SK-N-SH (cell line): ENCODE measurements around the gene ASTN2. TPM values are rescaled to one million over a fixed set of nuclear protein-coding genes. Genes with fewer than 3 reads are reported as not detected.

Source experiments
- CTCF ChIA-PET: fragments of 300-600, 350-600 bp; formaldehyde crosslinking; extraction: SDS; loops from one replicate; lab custom pipeline; 2021; lab: Yijun Ruan, JAX
- POLR2A ChIA-PET: fragments of 350-600 bp; sonication (Branson Sonifier 250); formaldehyde crosslinking; extraction: SDS; loops from one replicate; lab custom pipeline; 2020; ENCODE audit warnings: antibody characterized with exemption, inconsistent platforms; lab: Yijun Ruan, JAX
- DNase-seq: peaks from one replicate; pipeline ENCODE4 v3.0.0; 2012
- H2AFZ ChIP-seq: fragments of 200-600 bp; sonication (generic); 2 replicates; pipeline ENCODE4 v1.8.1; 2016; ENCODE audit warnings: antibody characterized with exemption, mild to moderate bottlenecking, low read depth
- H3F3A ChIP-seq: fragments of 200-600 bp; sonication (generic); replicated peaks from 2 replicates; pipeline ENCODE3; 2016; ENCODE audit warnings: antibody characterized with exemption, mild to moderate bottlenecking; ENCODE audit not compliant: insufficient read depth
- H3K27ac ChIP-seq, 2 experiments: fragments of 200-500 bp in 1 of 2; fragments of 200-600 bp in 1 of 2; sonication (Bioruptor generic) in 1 of 2; sonication (generic), shearing (Covaris generic) in 1 of 2; 2 replicates each; pipeline versions ENCODE4 v1.5.1 to v1.6.1; 2014 to 2016; ENCODE audit warnings: low read depth in 2 of 2, inconsistent platforms in 1 of 2, low read length in 1 of 2, mild to moderate bottlenecking in 1 of 2, mixed read lengths in 1 of 2
- H3K27me3 ChIP-seq: fragments of 200-600 bp; sonication (generic), shearing (Covaris generic); 2 replicates; pipeline ENCODE4 v1.6.1; 2016; ENCODE audit warnings: mixed run types; ENCODE audit not compliant: insufficient read depth
- H3K36me3 ChIP-seq, 2 experiments: fragments of 200-500 bp in 1 of 2; fragments of 200-600 bp in 1 of 2; sonication (Bioruptor generic) in 1 of 2; sonication (generic) in 1 of 2; replicated peaks in 1 of 2; 2 replicates each; pipeline versions ENCODE3 to v1.5.1; 2014 to 2016; ENCODE audit warnings: low read length in 1 of 2, mild to moderate bottlenecking in 1 of 2; ENCODE audit not compliant: insufficient read depth in 2 of 2, control insufficient read depth in 1 of 2
- H3K4me1 ChIP-seq, 2 experiments: fragments of 200-500 bp in 1 of 2; fragments of 200-600 bp in 1 of 2; sonication (Bioruptor generic) in 1 of 2; sonication (generic), shearing (Covaris generic) in 1 of 2; 2 replicates each; pipeline versions ENCODE4 v1.5.1 to v1.6.1; 2014 to 2016; ENCODE audit warnings: low read depth in 1 of 2, low read length in 1 of 2, mixed run types in 1 of 2; ENCODE audit not compliant: insufficient read depth in 2 of 2, control insufficient read depth in 1 of 2
- H3K4me2 ChIP-seq: fragments of 200-600 bp; sonication (generic), shearing (Covaris generic); 2 replicates; pipeline ENCODE4 v1.6.1; 2017; ENCODE audit warnings: mixed run types
- H3K4me3 ChIP-seq, 2 experiments: fragments of 200-500 bp in 1 of 2; fragments of 200-600 bp in 1 of 2; sonication (Bioruptor generic) in 1 of 2; sonication (generic), shearing (Covaris generic) in 1 of 2; 2 replicates each; pipeline versions ENCODE4 v1.5.1 to v1.8.1; 2014 to 2016; ENCODE audit warnings: low read depth in 2 of 2, inconsistent platforms in 1 of 2, low read length in 1 of 2, mild to moderate bottlenecking in 1 of 2, mixed read lengths in 1 of 2, moderate library complexity in 1 of 2
- H3K79me2 ChIP-seq: fragments of 200-600 bp; sonication (generic); 2 replicates; pipeline ENCODE4 v1.8.1; 2017; ENCODE audit warnings: mild to moderate bottlenecking; ENCODE audit not compliant: insufficient read depth
- H3K9ac ChIP-seq: fragments of 200-600 bp; sonication (generic); 2 replicates; pipeline ENCODE4 v1.6.1; 2017; ENCODE audit warnings: mixed run types
- H3K9me2 ChIP-seq: fragments of 200-600 bp; sonication (generic); 2 replicates; pipeline ENCODE4 v1.6.1; 2017; ENCODE audit warnings: mixed run types
- H3K9me3 ChIP-seq: fragments of 200-600 bp; sonication (generic); 2 replicates; pipeline ENCODE4 v1.6.1; 2017; ENCODE audit warnings: mixed run types, mild to moderate bottlenecking, moderate library complexity
- H4K20me1 ChIP-seq: fragments of 200-600 bp; sonication (generic); 2 replicates; pipeline ENCODE4 v1.6.1; 2017; ENCODE audit warnings: mild to moderate bottlenecking, mixed run types; ENCODE audit not compliant: insufficient read depth
- EP300 ChIP-seq, 2 experiments: IDR thresholded peaks; 2 replicates each; pipeline versions ENCODE4 v1.4.0 to v1.6.1; 2012; ENCODE audit warnings: borderline replicate concordance in 1 of 2, low read depth in 1 of 2, low read length in 1 of 2
- EZH2phosphoT487 ChIP-seq: fragments of 200-600 bp; sonication (generic); IDR thresholded peaks from 2 replicates; pipeline ENCODE4 v1.6.1; 2017; ENCODE audit warnings: low read depth, mixed run types, mild to moderate bottlenecking, antibody characterized with exemption, moderate library complexity, borderline replicate concordance
- FOSL2 ChIP-seq: IDR thresholded peaks from 2 replicates; pipeline ENCODE4 v1.4.0; 2012; ENCODE audit warnings: low read depth, mild to moderate bottlenecking, moderate library complexity, borderline replicate concordance
- FOXJ3 ChIP-seq: sonication (generic); formaldehyde crosslinking; IDR thresholded peaks from 2 replicates; pipeline ENCODE4 v1.5.1; 2020; ENCODE audit warnings: mild to moderate bottlenecking, missing genetic modification reagents
- GABPA ChIP-seq: IDR thresholded peaks from 2 replicates; pipeline ENCODE4 v1.4.0; 2012; ENCODE audit warnings: low read depth, mild to moderate bottlenecking
- GATA2 ChIP-seq: sonication (generic); formaldehyde crosslinking; IDR thresholded peaks from 2 replicates; pipeline ENCODE4 v1.5.0; 2020; ENCODE audit warnings: mild to moderate bottlenecking, missing genetic modification reagents
- MXI1 ChIP-seq: IDR thresholded peaks from 2 replicates; pipeline ENCODE4 v1.6.1; 2012; ENCODE audit warnings: mild to moderate bottlenecking, low read depth, low read length, improper control_type of control experiment
- NFIC ChIP-seq: IDR thresholded peaks from 2 replicates; pipeline ENCODE4 v1.4.0; 2012; ENCODE audit warnings: borderline replicate concordance
- NRF1 ChIP-seq: IDR thresholded peaks from 2 replicates; pipeline ENCODE4 v1.6.1; 2012; ENCODE audit warnings: low read depth, mild to moderate bottlenecking, low read length
- POLR2AphosphoS5 ChIP-seq: IDR thresholded peaks from 2 replicates; pipeline ENCODE4 v1.6.1; 2012; ENCODE audit warnings: low read depth, low read length
- RCOR1 ChIP-seq: fragments of 150-350 bp; IDR thresholded peaks from 2 replicates; pipeline ENCODE4 v1.6.1; 2017; ENCODE audit warnings: antibody characterized with exemption, low read length
- RXRA ChIP-seq: IDR thresholded peaks from 2 replicates; pipeline ENCODE4 v1.4.0; 2012; ENCODE audit warnings: low read depth, mild to moderate bottlenecking, borderline replicate concordance
- SIN3A ChIP-seq: IDR thresholded peaks from 2 replicates; pipeline ENCODE4 v1.6.1; 2012; ENCODE audit warnings: low read depth, mild to moderate bottlenecking, low read length, moderate library complexity, borderline replicate concordance
- TAF1 ChIP-seq: IDR thresholded peaks from 2 replicates; pipeline ENCODE4 v1.6.1; 2012; ENCODE audit warnings: low read depth, mild to moderate bottlenecking, low read length, moderate library complexity, borderline replicate concordance
- TCF12 ChIP-seq: IDR thresholded peaks from 2 replicates; pipeline ENCODE4 v1.4.0; 2012
- YY1 ChIP-seq: IDR thresholded peaks from 2 replicates; pipeline ENCODE4 v1.4.0; 2012; ENCODE audit warnings: low read depth, mild to moderate bottlenecking
- WGBS: methylation state at CpG from one replicate; pipeline ENCODE4 v1.1.6; 2017; ENCODE audit warnings: low lambda C conversion rate; 5-methylcytosine and 5-hydroxymethylcytosine counted together
- polyA plus RNA-seq, 3 experiments: library from polyadenylated mRNA; depleted of rRNA; stranded (reverse); fragments of >200 nt; gene quantifications; 2 replicates each; pipeline ENCODE4 v1.2.3, GENCODE V29; 2012
- TF ChIP-seq, protein P1 (sequence below): IDR thresholded peaks from 2 replicates; pipeline ENCODE4 v1.4.0; 2012; ENCODE audit warnings: low read depth, borderline replicate concordance
- TF ChIP-seq, protein P2 (sequence below): IDR thresholded peaks from 2 replicates; pipeline ENCODE4 v1.6.1; 2012; ENCODE audit warnings: mild to moderate bottlenecking, low read depth, low read length, moderate library complexity
- TF ChIP-seq, protein P3 (sequence below): IDR thresholded peaks from 2 replicates; pipeline ENCODE4 v1.4.0; 2012; ENCODE audit warnings: low read depth, borderline replicate concordance
- TF ChIP-seq, protein P4 (sequence below): IDR thresholded peaks from 2 replicates; pipeline ENCODE4; 2012
- TF ChIP-seq, protein P5 (sequence below): fragments of 150-350 bp; IDR thresholded peaks from 2 replicates; pipeline ENCODE4 v1.6.1; 2017; ENCODE audit warnings: antibody characterized with exemption, low read length, low read depth, borderline replicate concordance
- TF ChIP-seq, protein P6 (sequence below): IDR thresholded peaks from 2 replicates; pipeline ENCODE4 v1.4.0; 2012; ENCODE audit warnings: low read depth

The ASTN2 gene
- polyA plus RNA-seq, 1 of the 3 experiments (the other 2 are of a cell fraction): 6.6 TPM

DNA sequence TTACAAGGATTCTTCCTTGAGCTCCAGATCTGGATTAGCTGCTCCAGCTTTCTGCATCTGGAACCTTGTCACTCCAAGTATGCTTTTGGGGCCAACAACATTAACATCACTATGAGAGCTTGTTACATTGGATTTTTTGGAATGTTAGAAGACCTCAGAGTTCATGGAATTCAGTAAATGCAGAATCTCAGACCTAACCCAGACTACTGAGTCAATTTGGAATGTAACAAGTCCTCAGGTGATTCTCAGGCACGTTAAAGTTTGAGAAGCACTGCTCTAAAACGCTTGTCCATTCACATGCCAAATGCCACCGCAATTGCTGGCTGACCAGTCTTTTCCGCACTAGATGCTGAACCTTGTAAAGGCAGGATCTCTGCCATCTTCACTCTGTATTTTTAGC is 979.2 kb downstream of the ASTN2 start:
- H3K9me2 ChIP-seq: no peaks in the 10 kb centered on the region
- ChIA-PET POLR2A (no interaction called here), CTCF (no interaction called here)

DNA sequence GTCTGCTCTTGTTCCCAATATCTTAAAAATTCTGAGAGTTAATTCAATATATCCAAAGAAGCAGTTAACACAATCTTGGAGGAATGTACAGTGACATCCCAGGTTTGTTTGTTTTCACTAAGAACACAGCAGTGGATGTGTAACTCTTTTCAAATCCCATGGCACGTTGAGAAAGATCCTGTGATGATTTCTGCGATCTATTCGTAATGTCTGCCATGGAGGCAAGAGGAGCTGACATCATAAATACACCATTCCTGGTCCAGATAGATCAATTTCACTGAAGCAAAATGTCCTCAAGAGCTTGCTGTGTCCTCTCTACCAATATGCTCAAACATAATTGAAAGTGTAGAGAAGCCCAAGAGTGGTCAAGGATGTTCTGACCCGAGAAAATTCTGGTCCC is 980.5 kb downstream of the ASTN2 start:
- Histone ChIP-seq H3K4me1 (no peaks in the 10 kb centered on the region), H2AFZ (no peak overlapping the region), H3F3A (no peaks in the 10 kb centered on the region), H3K4me2 (no peak overlapping the region), H3K27me3 (no peaks in the 10 kb centered on the region), H4K20me1 (no peaks in the 10 kb centered on the region), H3K9me2 (no peaks in the 10 kb centered on the region), H3K36me3 (no peaks in the 10 kb centered on the region), H3K27ac (no peak overlapping the region), H3K79me2 (no peaks in the 10 kb centered on the region), H3K9ac (no peak overlapping the region), H3K4me3 (no peak overlapping the region), H3K9me3 (no peaks in the 10 kb centered on the region)
- ChIA-PET CTCF (interaction anchor here (1.7 kb wide), 1 partner anchor 841 kb away, joined by 3 read pairs; no protein-coding TSS in a partner anchor), POLR2A (no interaction called here)
- WGBS: 76% methylated on average over 4 of the region's 4 CpGs
- no peak for DNase-seq
- TF ChIP-seq, protein P1, sequence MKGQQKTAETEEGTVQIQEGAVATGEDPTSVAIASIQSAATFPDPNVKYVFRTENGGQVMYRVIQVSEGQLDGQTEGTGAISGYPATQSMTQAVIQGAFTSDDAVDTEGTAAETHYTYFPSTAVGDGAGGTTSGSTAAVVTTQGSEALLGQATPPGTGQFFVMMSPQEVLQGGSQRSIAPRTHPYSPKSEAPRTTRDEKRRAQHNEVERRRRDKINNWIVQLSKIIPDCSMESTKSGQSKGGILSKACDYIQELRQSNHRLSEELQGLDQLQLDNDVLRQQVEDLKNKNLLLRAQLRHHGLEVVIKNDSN: no peak
- TF ChIP-seq SIN3A: no peak
- no peak for TF ChIP-seq GATA2
- no peak for TF ChIP-seq TCF12
- TF ChIP-seq, protein P2, sequence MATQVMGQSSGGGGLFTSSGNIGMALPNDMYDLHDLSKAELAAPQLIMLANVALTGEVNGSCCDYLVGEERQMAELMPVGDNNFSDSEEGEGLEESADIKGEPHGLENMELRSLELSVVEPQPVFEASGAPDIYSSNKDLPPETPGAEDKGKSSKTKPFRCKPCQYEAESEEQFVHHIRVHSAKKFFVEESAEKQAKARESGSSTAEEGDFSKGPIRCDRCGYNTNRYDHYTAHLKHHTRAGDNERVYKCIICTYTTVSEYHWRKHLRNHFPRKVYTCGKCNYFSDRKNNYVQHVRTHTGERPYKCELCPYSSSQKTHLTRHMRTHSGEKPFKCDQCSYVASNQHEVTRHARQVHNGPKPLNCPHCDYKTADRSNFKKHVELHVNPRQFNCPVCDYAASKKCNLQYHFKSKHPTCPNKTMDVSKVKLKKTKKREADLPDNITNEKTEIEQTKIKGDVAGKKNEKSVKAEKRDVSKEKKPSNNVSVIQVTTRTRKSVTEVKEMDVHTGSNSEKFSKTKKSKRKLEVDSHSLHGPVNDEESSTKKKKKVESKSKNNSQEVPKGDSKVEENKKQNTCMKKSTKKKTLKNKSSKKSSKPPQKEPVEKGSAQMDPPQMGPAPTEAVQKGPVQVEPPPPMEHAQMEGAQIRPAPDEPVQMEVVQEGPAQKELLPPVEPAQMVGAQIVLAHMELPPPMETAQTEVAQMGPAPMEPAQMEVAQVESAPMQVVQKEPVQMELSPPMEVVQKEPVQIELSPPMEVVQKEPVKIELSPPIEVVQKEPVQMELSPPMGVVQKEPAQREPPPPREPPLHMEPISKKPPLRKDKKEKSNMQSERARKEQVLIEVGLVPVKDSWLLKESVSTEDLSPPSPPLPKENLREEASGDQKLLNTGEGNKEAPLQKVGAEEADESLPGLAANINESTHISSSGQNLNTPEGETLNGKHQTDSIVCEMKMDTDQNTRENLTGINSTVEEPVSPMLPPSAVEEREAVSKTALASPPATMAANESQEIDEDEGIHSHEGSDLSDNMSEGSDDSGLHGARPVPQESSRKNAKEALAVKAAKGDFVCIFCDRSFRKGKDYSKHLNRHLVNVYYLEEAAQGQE: no peak
- TF ChIP-seq, protein P3, sequence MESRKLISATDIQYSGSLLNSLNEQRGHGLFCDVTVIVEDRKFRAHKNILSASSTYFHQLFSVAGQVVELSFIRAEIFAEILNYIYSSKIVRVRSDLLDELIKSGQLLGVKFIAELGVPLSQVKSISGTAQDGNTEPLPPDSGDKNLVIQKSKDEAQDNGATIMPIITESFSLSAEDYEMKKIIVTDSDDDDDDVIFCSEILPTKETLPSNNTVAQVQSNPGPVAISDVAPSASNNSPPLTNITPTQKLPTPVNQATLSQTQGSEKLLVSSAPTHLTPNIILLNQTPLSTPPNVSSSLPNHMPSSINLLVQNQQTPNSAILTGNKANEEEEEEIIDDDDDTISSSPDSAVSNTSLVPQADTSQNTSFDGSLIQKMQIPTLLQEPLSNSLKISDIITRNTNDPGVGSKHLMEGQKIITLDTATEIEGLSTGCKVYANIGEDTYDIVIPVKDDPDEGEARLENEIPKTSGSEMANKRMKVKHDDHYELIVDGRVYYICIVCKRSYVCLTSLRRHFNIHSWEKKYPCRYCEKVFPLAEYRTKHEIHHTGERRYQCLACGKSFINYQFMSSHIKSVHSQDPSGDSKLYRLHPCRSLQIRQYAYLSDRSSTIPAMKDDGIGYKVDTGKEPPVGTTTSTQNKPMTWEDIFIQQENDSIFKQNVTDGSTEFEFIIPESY: no peak
- TF ChIP-seq POLR2AphosphoS5: no peak

More for the DNA sequence above, 979.2 kb downstream of the ASTN2 start:
- WGBS: 62% methylated on average over 4 of the region's 4 CpGs
- no peaks in the 10 kb centered on the region for H3F3A ChIP-seq
- H3K4me1 ChIP-seq: no peaks in the 10 kb centered on the region
- H3K79me2 ChIP-seq: no peaks in the 10 kb centered on the region
- H3K4me3 ChIP-seq: no peak overlapping the region
- no peak overlapping the region for H3K9ac ChIP-seq
- no peaks in the 10 kb centered on the region for H3K27me3 ChIP-seq
- H3K4me2 ChIP-seq: no peak overlapping the region
- TF ChIP-seq NRF1: no peak
- TF ChIP-seq TAF1: no peak
- TF ChIP-seq, protein P4, sequence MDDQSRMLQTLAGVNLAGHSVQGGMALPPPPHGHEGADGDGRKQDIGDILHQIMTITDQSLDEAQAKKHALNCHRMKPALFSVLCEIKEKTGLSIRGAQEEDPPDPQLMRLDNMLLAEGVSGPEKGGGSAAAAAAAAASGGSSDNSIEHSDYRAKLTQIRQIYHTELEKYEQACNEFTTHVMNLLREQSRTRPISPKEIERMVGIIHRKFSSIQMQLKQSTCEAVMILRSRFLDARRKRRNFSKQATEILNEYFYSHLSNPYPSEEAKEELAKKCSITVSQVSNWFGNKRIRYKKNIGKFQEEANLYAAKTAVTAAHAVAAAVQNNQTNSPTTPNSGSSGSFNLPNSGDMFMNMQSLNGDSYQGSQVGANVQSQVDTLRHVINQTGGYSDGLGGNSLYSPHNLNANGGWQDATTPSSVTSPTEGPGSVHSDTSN: no peak
- TF ChIP-seq EP300 (IDR thresholded peaks at IDR 0.05; ENCODE audit: borderline replicate concordance in 1 of 2, low read depth in 1 of 2, low read length in 1 of 2): no peak
- TF ChIP-seq, protein P5, sequence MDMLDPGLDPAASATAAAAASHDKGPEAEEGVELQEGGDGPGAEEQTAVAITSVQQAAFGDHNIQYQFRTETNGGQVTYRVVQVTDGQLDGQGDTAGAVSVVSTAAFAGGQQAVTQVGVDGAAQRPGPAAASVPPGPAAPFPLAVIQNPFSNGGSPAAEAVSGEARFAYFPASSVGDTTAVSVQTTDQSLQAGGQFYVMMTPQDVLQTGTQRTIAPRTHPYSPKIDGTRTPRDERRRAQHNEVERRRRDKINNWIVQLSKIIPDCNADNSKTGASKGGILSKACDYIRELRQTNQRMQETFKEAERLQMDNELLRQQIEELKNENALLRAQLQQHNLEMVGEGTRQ: no peak
- no peak for TF ChIP-seq GATA2
- TF ChIP-seq FOSL2: no peak
- TF ChIP-seq YY1: no peak
- no peak for TF ChIP-seq EZH2phosphoT487
- TF ChIP-seq MXI1: no peak
- no peak for TF ChIP-seq GABPA
- TF ChIP-seq, protein P6, sequence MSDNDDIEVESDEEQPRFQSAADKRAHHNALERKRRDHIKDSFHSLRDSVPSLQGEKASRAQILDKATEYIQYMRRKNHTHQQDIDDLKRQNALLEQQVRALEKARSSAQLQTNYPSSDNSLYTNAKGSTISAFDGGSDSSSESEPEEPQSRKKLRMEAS: no peak
- no peak for TF ChIP-seq TCF12
- no peak for TF ChIP-seq NFIC
- no peak for TF ChIP-seq RCOR1
- TF ChIP-seq, protein P1: no peak
- TF ChIP-seq POLR2AphosphoS5: no peak
- TF ChIP-seq FOXJ3 (CRISPR knock-in tag): no peak
- no peak for TF ChIP-seq RXRA
- DNase-seq: no peak
- peaks cover 0 to 9% of the 10 kb centered on the region in 2 experiments for H3K36me3 ChIP-seq
- H3K9me3 ChIP-seq: no peaks in the 10 kb centered on the region
- H4K20me1 ChIP-seq: no peaks in the 10 kb centered on the region
- H2AFZ ChIP-seq: no peak overlapping the region
- no peak overlapping the region for H3K27ac ChIP-seq
